ENCODE measurements around the gene SLC1A7. TPM values are rescaled to one million over a fixed set of nuclear protein-coding genes. Genes with fewer than 3 reads are reported as not detected.
"Not testable (repeated sequence)": the region's sequence is repeated elsewhere in the genome, so short reads cannot be mapped to it uniquely, and the experiment has no call there.

The SLC1A7 gene
- total RNA-seq = not detected in 2 replicates

DNA sequence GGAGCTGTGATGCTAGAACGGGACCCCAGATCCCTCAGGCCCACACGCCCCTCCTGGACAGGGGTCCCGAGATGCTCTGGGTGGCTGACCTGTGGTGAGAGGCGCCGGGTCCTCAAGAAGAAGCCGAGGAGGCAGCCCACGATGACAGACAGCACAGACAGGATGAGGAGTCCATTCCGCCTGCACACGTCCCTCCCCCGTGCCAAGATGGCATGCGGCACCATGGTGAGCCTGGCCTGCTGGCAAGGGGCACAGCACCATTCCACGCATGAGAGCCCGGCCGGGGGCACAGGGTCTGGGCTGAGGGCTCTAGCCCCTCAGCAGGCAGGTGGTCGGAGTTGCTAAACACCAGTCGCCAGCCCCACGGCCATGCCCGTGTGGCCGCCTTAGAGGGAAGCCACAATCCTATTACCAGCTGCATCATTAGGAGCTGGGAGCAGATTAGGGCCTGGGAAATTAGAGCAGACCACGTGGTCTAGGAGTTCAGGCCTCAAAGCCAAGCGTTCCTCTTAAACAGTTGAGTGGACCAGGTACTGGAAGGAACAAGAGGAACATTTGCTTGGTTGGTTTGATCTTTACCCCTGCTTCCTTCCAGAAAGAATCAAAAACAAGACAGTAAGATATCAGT is at the start of gene SLC1A7:
Gene SLC1A7 (minus strand): TSS at position 413 of the 628 bp plus-strand sequence. CDS start 189 bp downstream, at position 224.
- DNase-seq (ENCODE audit: low read depth, low spot score) = no peak

DNA sequence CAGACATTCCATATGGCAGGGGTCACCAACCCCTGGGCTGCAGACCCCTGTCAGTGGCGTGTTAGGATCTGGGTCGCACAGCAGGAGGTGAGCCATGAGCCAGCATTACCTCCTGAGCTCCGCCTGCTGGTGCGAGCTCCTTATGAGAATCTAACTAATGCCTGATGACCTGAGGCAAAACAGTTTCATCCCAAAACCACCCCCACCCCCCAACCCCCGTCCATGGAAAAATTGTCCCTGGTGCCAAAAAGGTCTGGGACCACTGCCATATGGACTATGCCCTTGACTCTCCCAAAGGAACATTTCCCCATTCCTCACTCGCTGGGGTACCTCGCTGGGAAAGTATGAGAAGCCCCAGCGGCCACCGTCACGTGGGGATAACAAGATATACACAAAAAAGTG is 47.8 kb upstream of the SLC1A7 start:
- no peak for DNase-seq (ENCODE audit: low read depth, low spot score)

DNA sequence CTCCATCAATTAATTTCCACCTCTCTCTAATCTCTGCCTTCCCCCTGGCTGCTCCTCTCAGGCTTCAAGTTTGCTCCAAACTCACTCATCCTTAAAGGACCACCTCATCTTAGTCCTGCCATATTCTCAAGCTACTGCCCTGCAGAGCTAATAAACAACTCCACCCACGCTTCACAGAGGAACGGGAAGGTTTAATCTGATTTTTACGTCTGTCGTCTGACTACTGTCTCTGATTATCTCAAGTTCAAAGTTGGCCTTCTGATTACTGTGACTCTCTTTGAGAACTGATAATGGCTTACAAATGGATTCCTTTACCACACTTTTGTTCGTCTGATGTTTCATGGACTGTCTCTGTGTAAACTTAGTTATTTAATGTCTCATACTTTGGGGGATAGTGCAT is 46.6 kb upstream of the SLC1A7 start:
- no peak for DNase-seq (ENCODE audit: low read depth, low spot score)

DNA sequence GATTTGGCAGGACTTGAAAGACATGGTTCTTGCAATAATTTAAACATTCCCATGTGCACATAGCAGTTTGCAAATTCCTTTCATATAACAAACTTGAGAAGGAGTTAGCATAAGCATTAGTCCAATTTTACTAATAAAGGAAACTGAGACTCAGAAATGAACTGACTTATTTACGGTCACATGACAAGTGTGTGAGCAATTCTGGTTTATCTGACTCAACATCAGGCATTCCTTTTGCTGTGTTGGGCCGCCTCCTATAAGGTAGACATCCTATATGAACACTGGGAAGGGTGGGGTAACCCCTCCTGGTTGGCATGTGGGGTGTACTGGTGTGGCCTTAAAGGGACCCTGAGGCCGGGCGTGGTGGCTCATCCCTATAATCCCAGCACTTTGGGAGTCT is 45.7 kb upstream of the SLC1A7 start:
- DNase-seq (ENCODE audit: low read depth, low spot score) = no peak

DNA sequence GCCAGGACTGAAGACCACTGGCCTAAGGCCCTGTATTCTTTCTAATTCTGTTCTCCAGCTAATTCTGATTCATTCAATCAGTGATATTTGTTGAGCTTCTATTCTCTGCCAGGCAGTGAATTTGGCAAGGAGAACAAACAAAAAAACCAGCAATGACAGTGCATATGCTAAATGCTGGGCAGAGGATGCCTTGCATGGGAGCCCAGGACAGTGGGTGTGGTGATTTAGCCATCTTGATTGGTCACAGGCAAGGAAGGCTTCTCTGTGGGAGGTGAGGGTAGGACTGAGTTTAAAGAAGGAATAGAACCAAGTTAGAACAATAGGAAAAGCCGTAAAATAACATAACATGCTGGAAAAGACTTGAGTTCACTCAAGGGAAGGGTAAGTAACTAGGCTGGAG is 45.0 kb upstream of the SLC1A7 start:
- DNase-seq (ENCODE audit: low read depth, low spot score) = no peak

DNA sequence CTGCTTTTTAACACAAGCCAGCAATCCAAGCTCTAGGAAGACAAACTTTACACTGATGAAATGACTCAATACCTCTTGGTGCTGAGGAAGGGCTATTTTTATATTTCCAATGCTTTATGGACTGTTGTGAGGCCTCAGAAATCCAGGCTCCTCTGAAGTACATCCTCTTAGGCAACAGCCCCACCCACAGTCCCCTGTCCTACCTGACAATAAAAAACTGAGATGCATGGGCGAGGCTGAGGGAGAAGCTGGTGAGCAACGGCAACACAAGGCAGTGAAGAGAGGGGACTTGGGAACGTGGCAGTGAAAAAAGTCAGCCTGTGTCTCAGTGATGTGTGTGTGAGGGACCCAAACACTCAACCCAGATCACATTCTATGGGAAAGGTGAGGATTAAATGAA is 44.1 kb upstream of the SLC1A7 start:
- DNase-seq (ENCODE audit: low read depth, low spot score) = no peak

DNA sequence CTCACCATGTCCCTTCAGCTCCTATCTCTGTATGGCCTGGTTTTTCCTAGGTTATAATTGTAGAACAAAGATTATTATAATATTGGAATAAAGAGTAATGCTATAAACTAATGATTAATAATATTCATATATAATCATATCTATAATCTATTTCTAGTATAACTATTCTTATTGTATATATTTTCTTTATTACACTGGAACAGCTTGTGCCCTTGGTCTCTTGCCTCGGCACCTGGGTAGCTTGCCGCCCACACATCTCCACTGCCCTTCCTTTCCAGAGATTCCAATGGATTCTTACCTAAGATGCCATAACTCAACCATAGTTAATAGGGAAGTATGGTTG is 43.5 kb upstream of the SLC1A7 start:
- DNase-seq (ENCODE audit: low read depth, low spot score) = not testable (repeated sequence)

DNA sequence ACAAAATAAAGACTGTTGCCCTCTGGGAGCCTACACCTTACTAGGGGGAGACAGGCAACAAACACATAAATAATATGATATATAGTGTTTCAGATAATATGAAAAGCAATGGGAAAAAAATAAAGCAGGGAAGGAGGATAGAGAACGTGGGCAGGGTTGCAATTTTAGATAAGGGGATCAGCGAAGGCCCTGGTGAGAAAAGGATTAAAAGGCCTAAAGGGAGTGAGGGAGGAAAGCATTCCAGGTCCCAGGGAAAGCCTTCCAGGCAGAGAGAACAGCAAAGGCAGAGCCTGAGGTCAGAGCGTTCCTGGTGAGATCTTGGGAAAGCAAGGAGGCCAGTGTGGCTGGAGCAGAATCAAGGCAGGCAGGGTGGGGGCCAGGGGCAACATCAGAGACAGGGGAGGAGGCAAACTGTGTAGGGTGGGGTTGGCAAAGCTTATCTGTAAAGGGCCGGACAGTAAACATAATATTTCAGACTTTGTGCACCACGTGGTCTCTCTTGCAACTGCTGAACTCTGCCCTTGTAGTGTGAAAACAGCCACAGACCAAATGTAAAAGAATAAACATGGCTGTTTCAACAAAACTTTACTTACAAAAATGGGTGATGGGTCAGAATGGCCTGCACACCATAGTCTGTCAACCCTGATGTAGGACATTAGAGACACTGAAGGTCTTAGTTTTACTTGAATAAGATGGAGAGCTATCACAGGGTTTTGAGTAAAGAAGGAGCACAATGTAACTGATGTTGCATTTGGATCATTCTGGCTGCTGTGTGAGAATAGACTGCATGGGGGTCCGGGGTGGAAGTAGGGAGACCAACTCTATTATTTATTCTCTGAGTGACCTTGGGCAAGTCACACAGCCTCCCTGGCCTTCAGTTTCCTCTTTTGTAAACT is 40.9 kb upstream of the SLC1A7 start:
- no peak for DNase-seq (ENCODE audit: low read depth, low spot score)

DNA sequence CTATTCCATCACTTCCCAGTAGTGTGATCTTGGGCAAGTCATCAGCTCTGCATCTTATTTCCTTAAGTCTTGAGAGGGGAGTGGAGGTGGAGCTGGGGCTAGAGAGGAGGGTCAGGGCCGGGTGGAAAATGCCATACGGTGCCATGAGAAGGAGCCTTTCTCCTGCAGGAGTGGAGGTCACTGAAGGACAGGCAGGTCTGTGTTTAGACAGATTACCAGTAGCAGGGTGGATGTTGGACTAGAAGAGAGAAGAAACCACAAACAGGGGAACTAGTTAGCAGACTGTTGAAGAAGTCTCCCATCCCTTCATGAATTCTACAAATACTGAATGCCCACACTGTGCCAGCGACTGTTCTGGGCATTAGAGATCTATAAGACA is 40.3 kb upstream of the SLC1A7 start:
- no peak for DNase-seq (ENCODE audit: low read depth, low spot score)

DNA sequence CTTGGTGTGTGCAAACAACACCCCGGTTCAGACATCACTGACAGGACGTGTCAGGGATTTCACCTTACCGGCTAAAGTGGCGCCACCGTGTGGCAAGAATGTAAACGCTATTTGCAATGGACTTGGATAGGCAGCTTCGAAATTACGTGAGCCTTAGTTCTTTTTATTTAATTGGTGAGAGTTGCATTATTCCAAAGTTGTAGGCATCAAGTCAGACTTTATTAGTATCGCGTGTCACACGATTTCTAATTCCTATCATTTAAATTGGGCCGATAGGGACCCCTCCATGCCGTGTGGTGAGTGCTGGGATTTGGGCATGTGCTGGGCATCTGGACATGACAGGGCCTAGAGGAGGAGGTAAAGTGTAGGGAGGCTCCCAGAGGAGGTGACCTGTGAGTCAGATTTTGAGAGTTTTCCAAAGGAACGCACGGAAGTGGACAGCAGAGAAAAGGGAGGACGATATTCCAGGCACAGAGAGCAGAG is 39.7 kb upstream of the SLC1A7 start:
- DNase-seq (ENCODE audit: low read depth, low spot score) = peak; percentile 52

DNA sequence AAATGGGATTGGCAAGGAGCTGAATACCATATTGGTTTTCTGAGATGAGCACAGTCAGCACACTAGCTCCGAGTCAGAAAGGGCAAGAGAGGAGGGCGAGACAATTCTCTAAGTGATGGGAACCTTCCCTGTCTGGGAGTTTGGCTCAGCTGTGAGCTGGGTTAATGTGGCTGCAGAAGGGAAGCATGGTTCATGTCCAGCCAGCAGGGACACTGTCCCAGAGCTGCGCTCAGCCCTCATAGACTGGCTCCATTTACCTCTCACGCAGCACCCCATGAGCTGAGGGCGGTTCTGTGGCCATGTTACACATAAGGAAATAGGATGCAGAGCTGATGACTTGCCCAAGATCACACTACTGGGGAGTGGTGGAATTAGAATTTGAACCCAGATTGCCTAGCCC is 38.5 kb upstream of the SLC1A7 start:
- no peak for DNase-seq (ENCODE audit: low read depth, low spot score)

DNA sequence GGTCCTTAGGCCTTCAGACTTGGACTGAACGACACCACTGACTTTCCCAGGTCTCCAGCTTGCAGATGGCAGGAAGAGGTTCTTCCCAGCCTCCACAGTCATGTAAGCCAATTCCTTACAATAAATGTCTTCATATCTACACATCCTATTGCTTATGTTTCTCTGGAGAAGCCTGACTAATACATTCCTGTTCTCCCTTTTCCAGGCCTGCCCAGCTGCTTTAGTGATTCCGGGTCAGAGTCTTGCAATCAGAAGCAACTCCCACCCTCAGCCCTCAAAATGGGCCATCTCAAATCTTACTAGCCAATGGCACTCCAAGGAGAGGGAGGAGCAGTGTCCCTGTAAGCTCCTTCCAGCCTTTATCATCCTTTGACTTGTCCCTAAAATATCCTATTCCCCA is 37.8 kb upstream of the SLC1A7 start:
- DNase-seq (ENCODE audit: low read depth, low spot score) = no peak

DNA sequence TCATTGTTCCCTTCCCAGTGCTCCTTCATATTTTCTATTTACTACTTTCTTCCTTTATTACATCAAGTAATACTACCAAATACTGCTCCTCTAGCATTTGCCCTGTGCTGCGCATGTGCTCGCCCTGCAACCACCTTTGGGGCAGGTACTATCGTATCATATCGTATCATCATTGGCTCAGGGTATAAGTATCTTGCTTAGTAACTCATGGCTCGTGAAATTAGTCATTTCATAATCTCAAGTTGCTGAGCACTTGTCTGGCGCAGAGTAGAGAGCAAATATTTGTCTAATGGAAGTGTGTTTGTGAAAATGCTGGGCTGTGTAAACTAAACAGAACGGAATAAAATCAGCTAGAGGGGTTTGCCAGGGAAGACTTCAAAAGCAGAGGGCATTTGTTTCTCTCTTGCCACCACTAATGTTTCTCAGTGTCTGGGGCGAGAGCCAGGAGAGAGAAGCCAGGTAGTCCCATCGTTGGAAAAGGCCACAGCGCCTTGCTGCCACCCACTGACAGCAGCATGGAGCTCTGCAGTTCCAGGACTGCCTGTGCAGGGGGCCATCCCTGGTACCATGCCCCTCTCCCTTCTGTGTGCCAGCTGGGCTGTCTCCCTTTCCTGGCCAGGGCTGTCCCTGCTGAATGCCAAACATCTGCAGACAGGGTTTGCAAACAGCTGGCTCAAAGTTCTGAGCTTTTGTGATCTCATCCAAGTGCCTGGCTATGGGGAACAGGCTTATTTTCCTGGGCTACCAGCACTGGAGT is 34.2 kb upstream of the SLC1A7 start:
- no peak for DNase-seq (ENCODE audit: low read depth, low spot score)

DNA sequence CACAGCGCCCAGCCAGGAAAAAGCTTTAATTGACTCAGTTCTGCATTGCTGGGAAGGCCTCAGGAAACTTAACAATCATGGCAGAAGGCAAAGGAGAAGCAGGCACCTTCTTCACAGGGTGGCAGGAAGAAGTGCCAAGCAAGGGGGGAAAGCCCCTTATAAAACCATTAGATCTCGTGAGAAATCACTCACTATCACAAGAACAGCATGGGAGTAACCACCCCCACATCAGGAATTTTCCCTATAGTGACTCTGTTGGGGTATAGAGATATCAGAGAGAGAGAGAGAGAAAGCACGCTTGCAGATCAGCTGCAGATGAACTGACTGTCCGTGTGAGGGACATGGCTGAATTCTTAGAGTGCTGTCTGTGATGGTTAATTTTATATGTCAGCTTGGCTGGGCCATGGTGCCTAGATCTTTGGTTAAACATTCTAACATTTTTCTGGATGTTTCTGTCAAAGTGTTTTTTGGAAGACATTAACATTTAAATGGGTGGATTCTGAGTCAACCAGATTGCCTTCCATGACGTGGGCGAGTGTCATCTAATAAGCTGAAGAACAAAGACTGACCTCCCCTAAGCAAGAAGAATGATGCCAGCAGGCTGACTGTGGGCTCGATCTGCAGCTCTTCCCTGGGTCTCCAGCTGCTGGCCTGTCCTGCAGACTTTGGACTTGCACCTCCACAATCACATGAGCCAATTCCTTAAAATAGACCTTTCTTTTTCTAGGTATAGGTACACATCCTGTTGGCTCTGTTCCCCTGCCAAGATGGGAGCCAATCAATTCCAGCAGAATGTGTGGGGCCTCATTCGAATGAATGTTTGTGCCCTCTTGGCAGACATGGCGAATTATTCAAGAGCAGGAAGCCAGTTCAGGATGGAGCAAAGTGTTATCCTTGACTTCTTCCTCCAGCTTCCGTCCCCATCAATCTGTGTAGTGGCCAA is 32.8 kb upstream of the SLC1A7 start:
- no peak for DNase-seq (ENCODE audit: low read depth, low spot score)

DNA sequence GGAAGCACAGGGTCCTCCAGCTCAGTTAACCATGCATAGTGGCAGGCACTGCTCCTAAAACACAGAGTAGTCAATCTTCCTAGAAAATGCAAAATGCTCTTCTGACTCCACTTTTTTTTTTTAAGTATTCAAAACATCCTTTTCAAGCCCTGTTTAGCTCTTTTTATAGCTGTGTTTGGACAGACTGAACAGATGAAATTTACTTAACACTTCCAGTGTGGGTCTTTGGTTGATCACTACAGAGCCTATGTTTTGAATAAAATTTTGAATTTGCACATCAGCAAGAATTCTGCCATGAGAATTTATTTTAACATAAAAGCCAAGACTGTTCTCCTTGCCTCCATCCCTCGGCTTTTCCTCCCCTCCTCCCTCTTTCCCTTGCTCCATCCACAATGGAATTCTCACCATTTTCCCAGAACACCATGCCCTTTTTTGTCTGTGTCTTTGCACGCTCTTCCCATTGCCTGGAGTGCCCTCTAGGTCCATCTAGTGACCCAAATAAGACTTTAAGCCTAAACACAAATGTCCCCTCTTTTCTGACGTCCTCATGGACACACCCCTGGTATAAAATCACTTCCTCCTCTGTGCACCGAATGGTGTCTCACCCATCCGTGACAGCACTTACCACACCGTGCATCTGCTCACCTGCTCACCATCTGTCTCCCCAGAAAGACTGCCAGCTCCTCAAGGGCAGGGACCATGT is 30.1 kb upstream of the SLC1A7 start:
- DNase-seq (ENCODE audit: low read depth, low spot score) = no peak

DNA sequence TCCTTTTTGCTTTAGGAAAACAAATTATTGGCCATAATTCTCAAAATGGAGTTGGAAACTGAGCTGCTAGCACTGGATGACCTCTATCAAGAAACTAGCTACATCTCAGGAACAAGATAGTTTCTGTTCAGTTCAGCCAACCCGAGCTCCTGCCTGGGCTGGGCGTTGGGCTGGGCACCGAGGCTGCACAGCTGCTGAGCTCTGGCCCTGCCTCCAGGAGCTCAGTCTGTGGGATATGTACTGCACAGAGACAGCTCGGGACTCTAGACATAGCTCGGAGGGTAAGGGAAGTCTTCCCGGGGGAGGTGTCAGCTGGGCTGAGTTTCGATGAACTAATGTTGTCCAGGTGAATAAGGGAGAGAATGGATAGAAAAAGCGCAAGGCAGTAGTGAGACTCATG is 24.5 kb upstream of the SLC1A7 start:
- DNase-seq (ENCODE audit: low read depth, low spot score) = no peak

DNA sequence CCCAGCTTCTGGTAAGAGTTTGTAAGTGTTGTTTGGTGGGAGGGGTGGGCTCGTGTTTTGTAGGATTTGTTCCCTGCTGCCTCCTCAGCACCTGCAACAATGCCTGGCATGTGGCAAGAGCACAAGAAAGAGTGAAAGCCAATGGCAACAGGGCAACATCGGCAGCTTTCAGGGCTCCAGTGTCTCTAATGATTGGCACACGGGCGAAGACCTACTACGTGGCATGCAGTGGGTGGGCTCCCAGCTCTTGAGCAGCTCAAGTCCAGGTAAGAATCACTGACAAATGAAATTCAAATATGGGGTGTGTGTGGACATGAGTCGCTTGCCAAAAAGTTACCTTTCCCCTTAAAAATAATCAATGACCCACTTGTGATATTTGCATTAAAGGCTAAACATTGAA is 23.9 kb upstream of the SLC1A7 start:
- DNase-seq (ENCODE audit: low read depth, low spot score) = no peak

DNA sequence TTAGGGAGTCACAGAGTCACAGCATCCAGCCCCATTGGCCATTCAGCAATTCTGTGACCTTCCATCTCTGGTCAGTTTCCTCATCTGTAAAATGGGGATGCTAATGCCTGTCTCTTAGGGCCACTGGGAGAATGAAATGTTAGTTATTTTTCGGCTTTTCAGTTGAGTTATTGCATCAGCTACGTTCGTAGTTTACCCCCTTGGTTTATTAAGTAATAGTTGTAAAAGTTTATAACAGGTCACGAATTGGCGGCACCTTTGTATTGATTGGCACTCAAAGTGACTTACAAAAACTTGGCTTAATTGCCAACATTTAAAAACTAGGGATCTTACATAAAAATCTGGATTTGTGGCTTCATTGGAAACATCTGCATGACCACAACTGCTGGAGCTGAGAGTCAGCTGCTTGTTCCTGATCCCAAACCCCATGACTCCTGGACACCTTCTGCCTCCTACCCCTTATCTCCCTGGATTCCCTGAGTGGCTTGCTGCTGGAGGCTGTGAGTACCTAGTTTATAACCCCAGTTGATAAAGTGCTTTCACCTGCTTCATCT is 23.0 kb upstream of the SLC1A7 start:
- no peak for DNase-seq (ENCODE audit: low read depth, low spot score)

DNA sequence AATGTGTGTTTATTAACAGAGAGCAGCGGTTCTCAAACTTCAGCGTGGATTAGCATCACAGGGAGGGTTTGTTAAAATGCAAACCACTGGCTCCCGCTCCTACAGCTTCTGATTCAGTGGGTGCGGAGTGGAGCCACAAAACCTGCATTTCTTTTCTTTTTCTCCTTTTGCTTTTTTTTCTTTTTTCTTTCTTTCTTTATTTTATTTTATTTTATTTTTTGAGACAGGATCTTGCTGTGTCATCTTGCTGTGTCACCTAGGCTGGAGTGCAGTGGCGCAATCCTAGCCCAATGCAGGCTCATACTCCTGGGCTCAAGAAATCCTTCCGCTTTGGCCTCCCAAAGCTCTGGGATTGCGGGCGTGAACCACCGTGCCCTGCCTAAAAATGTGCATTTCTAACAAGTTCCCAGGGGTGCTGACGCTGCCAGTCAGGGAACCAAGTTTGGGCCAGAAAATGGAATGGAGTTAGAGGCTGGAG is 20.9 kb upstream of the SLC1A7 start:
- DNase-seq (ENCODE audit: low read depth, low spot score) = no peak

DNA sequence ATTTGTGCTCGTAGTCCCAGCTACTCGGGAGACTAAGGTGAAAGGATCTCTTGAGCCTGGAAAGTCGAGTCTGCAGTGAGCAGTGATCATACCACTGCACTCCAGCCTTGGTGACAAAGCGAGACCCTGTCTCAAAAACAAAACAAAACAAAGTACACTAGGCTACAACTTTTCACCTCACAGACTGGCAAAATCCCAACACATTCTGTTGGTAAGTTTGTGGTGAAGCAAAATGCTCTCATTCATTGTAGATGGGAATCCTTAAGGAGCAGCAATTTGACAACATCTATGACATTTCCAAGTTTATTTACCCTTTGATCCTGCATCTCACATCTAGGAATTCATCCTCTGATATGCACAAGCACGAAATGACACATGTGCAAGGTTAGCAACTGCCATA is 20.2 kb upstream of the SLC1A7 start:
- no peak for DNase-seq (ENCODE audit: low read depth, low spot score)

Data from pulmonary artery endothelial cell (primary cell).